Left lobe of liver (tissue), 2 donors: ENCODE results near the gene EXOSC5. TPM values are rescaled to one million over a fixed set of nuclear protein-coding genes. Genes with fewer than 3 reads are reported as not detected.
"Not testable (repeated sequence)": the region's sequence is repeated elsewhere in the genome, so short reads cannot be mapped to it uniquely, and the experiment has no call there.

ENCODE experiments used
- ATAC-seq: fragments of 200-7000 bp; cut with Tn5 transposase; one replicate; pipeline ENCODE4 v1.9.1; 2020; ENCODE audit warnings: mild to moderate bottlenecking, moderate library complexity
- DNase-seq: peaks from one replicate; pipeline ENCODE4 v3.0.0-alpha.2; 2020; ENCODE audit warnings: low spot score
- total RNA-seq: library from RNA; stranded (reverse); gene quantifications from one replicate; pipeline ENCODE4 v1.2.1, GENCODE V29; 2021
- donor health status: DM: no; HTN: no; CAD: no; lungs with moderate emphysema.
- donor health status: DM: no; HTN: yes; CAD: no.

Gene EXOSC5
- total RNA-seq, 1 donor from 2014 or later: 13.2 TPM

DNA sequence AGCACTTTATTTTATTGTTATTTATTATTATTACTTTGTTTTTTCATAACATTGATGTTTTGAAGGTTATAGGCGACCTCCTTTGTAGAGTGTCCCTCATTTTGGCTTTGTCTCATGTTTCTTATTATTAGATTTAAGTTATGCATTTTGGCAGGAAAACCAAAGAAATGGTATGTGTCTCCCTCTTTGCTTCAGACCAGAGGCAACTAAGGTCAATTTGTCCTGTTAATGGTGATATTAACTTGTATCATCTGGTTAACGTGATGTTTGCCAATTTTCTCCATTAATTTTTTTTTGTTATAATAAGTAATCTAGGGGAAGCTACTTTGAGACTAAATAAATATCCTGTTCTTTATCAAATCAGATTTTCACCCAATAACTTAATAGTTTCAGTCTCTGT lies 24.7 kb downstream of the EXOSC5 start:
- no peak for ATAC-seq

DNA sequence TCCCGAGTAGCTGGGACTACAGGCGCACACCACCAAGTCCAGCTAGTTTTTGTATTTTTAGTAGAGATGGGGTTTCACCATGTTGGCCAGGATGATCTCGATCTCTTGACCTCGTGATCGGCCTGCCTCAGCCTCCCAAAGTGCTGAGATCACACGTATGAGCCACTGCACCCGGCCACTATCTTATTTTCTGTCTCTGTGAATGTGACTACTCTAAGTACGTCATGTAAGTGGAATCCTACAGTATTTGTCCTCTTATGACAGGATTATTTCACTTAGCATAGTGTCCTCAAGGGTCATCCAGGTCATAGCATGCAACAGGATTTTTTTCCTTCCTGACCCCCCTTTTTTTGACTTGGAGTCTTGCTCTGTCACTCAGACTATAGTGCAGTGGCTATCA lies 25.6 kb downstream of the EXOSC5 start:
- ATAC-seq (no peak), DNase-seq (no peak)

More for the DNA sequence above, 24.7 kb downstream of the EXOSC5 start:
- DNase-seq: no peak

DNA sequence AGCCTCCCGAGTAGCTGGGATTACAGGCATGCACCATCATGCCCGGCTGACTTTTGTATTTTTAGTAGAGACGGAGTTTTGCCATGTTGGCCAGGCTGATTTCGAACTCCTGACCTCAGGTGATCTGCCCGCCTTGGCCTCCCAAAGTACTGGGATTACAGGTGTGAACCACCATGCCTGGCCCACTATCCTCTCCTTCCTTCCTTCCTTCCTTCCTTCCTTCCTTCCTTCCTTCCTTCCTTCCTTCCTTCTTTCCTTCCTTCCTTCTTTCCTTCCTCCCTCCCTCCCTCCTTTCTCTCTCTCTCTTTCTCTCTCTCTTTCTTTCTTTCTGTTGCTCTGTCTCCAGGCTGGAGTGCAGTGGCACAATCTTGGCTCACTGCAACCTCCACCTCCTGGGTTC lies 26.0 kb downstream of the EXOSC5 start:
- DNase-seq, ATAC-seq: not testable (repeated sequence)

DNA sequence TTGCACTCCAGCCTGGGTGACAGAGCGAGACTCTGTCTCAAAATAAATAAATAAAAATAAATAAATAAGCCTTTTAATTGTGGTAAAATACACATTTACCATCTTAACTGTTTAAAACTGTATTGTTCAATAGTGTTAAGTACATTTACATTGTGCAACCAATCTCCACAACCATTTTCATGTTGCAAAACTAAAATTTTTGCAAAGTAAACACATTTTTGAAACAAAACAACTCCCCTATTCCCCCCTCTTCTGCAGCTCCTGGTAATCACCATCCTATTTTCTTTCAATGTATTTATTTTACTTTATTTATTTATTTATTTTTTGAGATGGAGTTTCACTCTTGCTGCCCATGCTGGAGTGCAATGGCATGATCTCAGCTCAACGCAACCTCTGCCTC lies 27.4 kb downstream of the EXOSC5 start:
- no peak for DNase-seq
- no peak for ATAC-seq

DNA sequence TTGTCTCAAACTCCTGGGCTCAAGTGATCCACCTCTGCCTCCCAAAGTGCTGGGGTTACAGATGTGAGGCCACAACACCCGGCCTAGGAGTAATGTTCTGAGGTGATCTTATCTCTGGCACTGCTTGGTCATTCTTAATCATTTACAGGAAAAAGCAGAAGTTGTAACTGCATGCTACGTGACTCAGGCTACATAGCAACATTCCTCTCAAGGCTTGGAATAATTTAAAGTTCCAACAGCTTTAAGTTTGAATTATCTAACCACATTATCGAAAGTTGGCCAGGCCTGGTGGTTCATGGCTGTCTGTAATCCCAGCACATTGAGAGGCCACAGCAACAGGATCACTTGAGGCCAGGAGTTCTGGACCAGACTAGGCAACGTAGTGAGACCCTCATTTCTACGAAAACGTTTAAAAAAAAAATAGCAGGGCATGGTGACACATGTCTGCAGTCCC lies 29.3 kb downstream of the EXOSC5 start:
- no peak for ATAC-seq
- no peak for DNase-seq

DNA sequence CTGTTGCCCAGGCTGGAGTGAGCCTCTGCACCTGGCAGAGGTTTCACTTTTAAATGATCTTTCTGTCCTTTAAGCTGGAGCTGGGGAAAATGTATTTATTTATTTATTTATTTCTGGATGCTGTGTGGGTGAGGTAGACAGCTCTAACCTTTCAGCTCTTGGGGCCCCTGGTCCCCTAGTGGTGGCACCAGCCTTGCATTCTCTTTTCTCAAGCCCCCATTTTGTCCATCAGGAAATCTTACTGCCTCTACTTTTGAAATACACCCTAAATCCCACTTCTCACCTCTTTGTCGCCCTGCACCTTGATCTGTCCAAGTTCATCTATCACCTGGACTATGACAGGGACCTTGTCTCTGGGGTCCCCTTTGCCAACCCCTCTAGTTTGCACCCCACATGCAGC lies 31.1 kb downstream of the EXOSC5 start:
- ATAC-seq (no peak), DNase-seq (no peak)

DNA sequence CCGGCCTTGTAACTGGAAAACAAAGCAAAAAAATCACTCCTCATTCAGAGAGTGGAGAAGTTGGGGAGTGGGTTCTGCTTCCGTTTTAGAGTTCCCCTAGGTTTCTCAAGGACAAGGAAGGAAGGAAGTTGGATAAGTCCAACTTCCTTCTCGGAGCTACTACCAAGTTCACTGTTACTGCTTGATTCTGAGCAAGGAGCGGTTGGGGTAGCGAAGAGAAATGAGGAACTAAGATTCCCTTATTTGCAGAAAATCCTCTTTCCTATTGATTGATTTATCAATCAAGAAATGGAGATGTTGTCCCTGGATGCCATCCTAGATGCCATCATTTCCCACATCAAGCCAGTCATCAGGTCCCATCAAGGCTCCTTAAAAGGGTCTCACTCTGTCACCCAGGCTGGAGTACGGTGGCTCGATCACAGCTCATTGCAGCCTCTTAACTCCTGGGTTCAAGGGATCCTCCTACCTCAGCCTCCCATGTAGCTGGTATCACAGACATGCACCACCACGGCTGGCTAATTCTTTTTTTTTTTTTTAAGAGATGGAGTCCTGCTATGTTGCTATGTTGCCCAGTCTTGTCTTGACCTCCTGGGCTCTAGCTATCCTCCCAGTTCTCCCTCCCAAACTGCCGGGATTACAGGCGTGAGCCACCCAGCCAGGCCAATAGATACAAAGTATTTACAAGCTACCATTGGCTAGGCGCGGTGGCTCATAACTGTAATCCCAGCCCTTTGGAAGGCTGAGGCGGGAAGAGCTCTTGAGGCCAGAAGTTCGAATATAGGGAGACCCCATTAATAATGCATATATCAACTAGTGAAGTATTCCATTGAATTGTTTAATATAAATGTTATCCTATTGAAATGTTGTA lies 32.4 kb downstream of the EXOSC5 start:
- DNase-seq: no peak
- ATAC-seq: no peak

DNA sequence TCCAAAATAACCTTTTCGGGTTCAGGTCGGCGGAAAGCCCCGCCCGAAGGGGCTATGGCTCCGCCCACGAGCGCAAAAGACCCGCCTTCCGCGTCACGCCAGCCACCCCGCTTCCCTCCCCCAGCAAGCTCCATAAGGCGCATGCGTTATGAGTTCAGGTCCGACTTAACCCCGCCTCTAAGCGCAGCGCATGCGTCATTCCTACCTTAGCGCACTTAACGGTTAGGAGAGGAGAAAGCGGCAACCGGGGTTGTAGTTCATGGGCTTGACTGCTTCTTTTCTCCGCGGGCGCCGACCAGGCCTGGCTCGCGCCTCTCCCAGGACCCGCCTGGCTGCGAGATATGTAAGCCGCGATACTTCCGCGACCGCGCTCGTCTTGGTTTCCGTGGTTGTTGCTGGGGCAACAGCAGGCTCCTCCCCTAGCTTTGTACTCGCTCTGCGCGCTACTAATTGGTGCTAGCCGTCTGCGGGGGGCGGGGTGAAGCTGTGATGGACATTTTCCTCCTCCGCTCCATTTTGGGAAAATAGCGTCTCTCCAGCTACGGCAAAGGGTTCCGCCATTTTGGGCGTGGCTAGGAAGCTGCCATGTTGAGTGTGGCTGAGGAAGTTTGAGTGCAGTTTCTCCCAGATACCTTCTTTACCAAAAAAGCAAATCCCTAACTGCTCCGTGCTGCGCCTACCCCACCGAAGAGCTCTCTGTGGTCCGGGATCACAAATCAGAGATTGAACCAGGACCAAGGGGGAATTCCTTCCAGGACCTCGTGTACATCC lies 33.2 kb downstream of the EXOSC5 start, which contains the start of gene B9D2:
Gene B9D2, minus strand, starts transcription at position 397 of the 771 bp plus-strand sequence. CDS start 630 bp downstream, outside the sequence.
- peak; percentile 98 for DNase-seq

DNA sequence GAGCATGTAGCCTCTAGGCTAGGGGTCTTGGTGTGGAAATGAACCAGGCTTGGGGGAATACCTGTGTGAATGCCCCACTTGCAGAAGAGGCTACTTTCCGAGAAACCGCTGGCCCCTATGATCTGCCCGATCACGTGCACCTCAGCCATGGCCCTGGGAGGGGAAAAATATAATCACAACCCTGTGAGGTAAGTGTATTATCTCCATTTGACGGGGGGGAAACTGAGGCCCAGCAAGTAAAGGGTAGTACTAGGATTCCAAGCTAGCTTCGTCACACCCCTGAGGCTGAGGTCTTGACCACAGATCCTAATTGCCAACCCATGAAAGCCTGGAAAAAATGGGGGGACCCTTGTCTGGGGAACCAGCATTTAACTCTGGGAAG lies 33.8 kb downstream of the EXOSC5 start:
- no peak for DNase-seq
- no peak for ATAC-seq

More for the DNA sequence above, 33.2 kb downstream of the EXOSC5 start, which contains the start of gene B9D2:
- ATAC-seq: peak; percentile 96

DNA sequence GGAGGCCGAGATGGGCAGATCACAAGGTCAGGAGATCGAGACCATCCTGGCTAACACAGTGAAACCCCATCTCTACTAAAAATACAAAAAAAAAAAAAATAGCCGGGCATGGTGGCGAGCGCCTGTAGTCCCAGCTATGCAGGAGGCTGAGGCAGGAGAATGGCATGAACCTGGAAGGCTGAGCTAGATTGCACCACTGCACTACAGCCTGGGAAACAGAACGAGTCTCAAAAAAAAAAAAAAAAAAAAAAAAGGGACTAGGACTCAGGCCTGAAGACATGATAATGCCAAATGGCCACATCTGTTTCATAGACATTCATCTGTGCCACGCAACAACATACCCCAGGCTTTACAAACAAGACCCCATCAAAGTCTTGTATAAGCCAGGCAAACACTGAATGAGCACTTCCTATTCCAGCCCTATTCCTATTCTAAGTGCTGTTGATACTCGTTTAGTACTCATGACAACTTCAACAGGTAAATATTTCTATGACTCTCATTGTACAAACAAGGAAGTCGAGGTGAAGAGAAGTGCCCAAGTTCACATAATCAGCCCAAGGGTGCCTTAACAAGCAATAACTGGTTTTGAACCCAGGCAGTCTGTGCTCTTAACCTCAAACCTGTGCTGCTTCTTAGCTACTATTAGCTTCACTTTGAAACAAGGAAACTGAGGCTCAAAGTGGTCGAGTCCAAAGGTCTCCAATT lies 34.9 kb downstream of the EXOSC5 start:
- ATAC-seq (no peak), DNase-seq (no peak)

DNA sequence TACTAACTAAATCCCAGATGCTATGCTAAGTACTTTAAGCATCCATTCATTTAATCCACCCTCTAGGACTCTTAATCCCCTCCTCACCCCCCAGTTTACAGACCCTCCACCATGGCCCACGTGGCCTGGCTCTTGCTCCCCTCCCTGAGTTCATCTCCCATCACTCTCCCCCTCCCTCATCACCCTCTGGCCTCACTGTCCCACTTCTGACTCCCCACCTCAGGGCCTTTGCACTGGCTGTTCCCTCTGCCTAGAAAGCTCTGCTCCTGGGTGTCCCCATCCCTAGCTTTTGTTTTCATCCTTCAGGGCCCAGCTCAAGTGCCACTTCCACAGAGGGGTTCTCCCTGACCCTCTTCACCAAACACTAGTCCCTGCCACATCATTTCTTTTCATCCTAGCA lies 37.4 kb downstream of the EXOSC5 start:
- no peak for DNase-seq
- no peak for ATAC-seq

DNA sequence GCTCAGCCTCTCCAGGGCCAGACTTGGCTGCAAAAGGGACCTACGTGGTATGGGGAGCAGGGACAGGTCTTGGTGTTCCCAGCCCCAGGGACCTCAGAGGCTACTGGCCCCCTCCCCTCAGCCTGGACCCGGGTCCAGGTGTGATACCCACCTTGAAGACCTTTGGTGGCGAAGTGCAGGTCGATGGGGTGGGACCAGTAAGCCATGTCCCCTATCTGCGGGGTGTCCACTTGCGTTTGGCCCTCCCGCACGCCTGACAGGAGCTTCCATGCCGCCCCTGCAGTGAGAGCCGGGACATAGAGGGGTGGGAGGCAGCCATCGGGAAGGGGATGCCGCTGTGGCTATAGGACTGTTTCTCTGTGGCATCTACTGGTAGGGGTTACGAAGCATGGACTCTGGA lies 39.4 kb downstream of the EXOSC5 start:
- no peak for DNase-seq
- ATAC-seq: no peak

DNA sequence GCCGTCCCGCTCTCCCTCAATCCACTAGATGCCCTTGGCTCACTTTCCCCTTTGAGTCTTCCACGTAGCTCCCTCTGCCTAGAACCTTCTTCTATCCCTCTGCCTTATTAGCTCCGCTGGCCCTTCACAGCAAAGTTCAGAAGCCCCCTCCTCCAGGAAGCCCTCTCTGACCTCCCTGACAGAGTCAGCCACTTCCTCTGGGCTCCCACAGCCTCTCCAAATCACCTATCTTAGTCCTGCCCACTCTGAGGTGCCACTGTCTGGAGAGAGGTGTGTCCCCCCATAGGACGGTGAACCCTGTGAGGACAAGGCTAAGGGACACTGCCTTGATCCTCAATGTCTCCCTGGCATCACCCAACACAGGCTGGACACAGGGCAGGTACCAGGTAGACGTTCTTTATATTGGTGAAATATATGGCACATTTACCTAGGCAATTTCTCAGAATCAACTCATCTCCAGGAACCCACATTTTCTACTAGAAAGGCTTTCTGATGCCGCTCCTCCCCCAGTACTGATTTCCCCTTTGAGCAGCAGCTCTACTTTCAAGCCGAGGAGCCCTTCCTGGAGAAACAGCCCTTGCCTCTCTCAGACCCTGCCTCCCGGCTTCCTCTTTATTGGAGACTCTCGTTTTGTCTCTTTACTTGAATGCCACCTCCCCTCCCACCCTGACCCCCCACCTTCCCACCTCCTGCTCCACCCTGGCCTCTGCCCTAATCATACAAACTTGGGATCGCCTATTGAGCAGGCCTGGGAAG lies 40.0 kb downstream of the EXOSC5 start:
- DNase-seq (no peak), ATAC-seq (no peak)

DNA sequence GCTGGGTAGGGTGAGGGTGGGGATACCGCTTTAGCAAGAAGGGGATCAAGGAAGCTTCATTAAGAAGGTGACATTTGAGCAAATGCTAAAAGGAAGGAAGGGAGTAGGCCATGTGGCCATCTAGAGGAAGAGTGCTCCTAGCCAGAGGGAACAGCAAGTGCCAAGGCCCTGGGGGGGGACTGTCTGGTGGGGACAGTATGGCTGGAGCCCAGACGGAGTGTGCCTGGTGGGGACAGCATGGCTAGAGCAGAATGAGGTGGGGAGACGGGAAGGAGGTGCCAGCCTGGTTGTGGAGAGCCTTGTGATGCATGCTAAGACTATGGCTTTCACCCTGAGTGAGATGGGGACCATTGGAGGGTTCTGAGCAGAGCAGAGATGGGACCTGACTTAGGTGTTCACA lies 41.4 kb downstream of the EXOSC5 start:
- DNase-seq (no peak), ATAC-seq (no peak)

DNA sequence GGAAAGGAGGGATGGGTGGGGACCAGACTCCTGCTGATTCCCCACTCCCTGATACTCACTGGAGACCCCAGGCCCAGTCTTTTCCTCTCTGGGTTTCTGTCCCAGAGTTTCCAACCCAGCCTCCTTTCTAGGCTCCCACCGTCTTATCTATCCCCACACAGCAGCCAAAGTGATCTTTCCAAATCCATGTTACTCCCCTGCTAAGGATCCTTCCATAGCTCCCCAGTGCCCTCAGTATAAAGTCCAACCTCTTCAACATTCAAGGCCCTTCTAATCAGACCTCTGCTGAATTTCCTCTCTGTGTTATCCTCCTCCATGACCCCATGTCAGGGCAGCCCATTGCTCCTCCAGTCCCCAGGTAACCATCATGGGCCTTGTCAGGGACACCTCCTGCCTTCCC lies 42.1 kb downstream of the EXOSC5 start:
- ATAC-seq: no peak
- DNase-seq: no peak

DNA sequence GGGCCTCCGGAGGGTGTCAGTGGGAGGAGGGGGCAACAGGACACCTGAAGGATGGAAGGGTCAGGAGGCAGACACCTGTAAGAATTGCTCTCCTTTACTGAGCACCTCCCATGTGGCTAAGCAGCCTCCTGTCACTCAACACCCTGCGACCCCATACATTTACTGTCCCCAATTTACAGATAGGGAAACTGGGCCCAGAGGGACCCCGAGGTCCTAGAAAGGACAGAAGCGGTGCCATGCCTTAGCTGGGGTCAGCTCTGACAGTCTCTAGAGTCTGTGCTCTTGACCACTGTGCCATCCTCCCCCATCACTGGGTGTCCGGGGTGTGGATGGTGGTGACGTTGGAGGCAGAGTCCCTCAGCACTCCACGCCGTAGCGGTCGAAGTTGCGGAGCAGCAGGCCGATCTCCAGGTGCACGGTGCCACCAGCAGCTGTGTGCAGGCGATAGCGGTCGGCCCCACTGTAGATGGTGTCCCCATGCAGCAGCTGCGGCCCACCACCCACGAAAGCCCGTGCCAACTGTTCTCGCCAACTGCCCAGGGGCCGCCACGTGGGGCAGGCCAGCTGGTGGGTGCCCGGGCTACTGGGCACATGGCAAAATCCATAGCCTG lies 42.7 kb downstream of the EXOSC5 start:
- no peak for DNase-seq
- ATAC-seq: no peak

DNA sequence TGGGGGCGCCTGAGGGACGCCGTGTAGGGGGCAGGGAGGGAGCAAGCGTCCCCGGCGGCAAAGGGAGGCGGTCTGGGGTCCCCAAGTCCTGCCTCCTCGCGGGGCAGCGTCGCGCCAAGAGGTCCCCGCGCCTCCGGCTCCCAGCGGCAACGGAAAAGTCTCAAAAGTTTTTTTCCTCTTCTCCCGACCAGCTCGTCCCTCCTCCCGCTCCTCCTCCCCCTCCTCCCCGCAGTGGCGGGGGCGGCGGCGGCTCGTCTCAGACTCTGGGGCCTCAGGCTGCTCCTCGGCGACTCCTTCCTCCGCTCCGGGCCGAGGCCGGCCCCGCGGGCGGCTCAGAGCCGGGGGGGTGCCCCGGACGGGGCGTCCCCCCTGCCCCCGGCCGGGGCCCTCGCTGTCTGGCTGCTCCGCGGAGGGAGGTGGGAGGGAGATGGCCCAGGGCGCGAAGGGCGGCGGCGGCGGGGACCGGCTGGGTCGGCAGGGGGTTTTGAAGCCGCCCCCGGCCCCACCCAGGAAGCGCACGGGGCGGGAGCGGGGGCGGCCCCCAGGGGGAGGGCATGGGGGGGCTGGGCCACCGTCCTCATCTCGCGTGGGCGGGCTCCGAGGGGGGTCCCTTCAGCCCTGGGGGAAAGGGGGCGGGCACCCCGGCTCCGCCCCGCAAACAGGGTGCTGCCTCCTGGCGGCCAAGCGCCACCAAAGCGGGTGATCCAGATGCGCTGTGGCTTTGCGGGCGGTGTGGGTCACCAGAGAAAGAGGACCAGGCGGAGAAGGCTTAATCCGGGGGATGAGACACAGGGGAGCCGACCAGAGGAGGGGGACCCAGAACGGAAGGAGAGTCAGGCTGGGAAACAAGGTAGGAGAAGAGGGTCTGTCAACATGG lies 43.5 kb downstream of the EXOSC5 start, which contains the start of gene TGFB1:
Gene TGFB1, minus strand, starts transcription at position 457 of the 877 bp plus-strand sequence. CDS start 878 bp downstream, outside the sequence.
- ATAC-seq (peak; percentile 78), DNase-seq (peak; percentile 78)

DNA sequence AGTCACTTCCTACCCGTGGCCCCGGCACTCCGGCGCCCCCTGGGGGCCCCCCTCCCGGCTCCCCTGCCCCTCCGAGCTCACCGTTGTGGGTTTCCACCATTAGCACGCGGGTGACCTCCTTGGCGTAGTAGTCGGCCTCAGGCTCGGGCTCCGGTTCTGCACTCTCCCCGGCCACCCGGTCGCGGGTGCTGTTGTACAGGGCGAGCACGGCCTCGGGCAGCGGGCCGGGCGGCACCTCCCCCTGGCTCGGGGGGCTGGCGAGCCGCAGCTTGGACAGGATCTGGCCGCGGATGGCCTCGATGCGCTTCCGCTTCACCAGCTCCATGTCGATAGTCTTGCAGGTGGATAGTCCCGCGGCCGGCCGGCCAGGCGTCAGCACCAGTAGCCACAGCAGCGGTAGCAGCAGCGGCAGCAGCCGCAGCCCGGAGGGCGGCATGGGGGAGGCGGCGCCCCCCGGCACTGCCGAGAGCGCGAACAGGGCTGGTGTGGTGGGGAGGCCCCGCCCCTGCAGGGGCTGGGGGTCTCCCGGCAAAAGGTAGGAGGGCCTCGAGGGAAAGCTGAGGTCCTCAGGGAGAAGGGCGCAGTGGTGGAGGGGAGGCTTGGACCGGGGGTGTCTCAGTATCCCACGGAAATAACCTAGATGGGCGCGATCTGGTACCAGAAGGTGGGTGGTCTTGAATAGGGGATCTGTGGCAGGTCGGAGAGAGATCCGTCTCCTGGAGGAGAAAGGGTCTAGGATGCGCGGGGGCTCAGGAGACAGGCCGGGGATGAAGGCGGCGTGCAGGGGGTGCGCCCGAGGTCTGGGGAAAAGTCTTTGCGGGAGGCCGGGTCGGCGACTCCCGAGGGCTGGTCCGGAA lies 44.3 kb downstream of the EXOSC5 start:
- no peak for DNase-seq
- ATAC-seq: peak; percentile 28
